Activated CD4-positive, alpha-beta T cell treated with anti-CD3 and anti-CD28 coated beads for 24 hours (primary cell): ENCODE measurements around the gene IL23R.

ENCODE experiments used
- DNase-seq, 2 donors: peaks; one replicate each; pipeline ENCODE4 v3.0.0-alpha.2; 2020; ENCODE audit warnings: low read depth in 2 of 2

IL23R gene

DNA sequence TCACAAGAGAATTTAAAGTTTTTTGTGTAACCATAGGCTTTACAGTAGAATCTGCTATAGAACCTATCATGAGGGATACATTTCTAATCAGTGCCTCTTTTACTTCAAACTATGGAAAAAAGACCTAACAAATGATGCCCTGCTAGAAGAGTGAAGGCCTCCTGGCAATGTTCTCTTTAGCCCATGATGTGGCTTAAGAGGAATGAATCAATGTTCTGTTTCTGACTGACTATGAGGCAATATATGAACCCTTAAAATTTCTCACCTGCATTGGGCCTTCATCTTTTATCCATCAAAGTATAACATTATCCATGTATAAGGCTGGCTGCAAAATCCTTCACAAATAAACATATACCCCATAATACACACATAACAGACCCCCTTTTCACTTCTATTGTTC is 75.8 kb downstream of the IL23R start:
- no peak for DNase-seq

GRCh38 chr1:67250051-67250653 is 83.9 kb downstream of the IL23R start:
- DNase-seq, result no peak

GRCh38 chr1:67256291-67257172 is 90.3 kb downstream of the IL23R start:
- DNase-seq, result no peak

- DNase-seq, result no peak
Measured at GRCh38 chr1:67257173-67257535, 90.9 kb downstream of the IL23R start.

DNA sequence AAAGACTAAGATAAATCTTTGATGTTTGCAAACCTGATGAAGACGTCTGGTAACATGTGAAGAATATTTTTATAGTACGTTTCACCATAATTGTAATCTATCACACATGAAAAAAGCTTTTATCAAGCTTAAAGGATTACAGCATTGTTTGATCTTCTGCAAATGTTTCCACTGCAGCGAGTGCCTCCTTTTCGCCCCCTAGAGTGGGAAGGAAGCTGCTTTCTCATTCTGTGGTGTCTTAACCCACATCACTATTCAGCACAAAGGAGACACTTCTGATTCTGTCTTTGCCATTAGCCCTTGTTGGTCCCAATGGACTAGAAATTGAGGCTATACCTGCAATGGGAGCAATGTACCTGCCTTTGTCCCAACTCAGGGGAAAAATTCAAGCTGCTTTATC is 95.4 kb downstream of the IL23R start:
- DNase-seq, result peak in 1 of 2 donors; percentile 2

DNA sequence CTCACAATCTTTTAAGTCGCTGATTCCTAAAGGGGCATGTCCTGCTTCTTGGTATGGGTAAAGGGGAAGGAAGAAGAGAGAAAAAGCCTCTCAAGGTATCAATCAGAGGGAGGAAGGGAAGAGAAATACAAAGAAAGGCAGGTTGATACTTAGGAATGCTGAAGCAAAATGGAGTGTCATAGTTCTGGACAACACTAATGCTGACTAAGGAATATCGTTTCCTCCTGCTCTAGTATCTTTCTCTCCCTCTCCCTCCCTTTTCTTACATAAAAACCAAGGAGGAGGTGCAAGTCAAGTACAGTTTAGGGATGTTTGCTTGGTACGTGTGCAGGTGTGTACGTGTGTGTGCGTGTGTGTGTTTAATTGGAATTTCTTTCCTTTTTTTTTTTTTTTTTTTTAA is 96.5 kb downstream of the IL23R start:
- no peak for DNase-seq

GRCh38 chr1:67264152-67264551 is 97.9 kb downstream of the IL23R start:
- no peak for DNase-seq

GRCh38 chr1:67264899-67265298 is 98.6 kb downstream of the IL23R start:
- no peak for DNase-seq

DNA sequence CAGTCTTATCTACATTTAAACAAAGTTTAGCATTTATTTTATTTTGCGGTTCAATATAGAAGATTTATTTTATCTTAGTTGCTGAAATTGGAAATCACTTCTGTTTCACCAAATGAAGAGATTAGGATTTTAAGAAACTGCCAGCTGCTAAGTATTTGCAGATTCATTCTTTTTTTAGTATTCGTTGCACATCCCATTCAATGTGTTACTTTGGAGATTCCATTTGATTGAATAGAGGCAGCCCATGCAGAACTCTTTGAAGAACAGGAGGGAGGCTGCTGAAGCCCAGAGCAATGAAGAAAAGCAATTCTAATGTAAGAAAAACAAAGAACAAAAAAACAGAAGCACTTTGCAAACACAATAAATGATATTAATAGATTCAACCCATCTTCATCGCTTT is 102.8 kb downstream of the IL23R start:
- DNase-seq, result no peak

- no peak for DNase-seq
Measured at GRCh38 chr1:67270541-67270940, 104.3 kb downstream of the IL23R start.

GRCh38 chr1:67273591-67273990 is 107.3 kb downstream of the IL23R start:
- DNase-seq, result no peak

DNA sequence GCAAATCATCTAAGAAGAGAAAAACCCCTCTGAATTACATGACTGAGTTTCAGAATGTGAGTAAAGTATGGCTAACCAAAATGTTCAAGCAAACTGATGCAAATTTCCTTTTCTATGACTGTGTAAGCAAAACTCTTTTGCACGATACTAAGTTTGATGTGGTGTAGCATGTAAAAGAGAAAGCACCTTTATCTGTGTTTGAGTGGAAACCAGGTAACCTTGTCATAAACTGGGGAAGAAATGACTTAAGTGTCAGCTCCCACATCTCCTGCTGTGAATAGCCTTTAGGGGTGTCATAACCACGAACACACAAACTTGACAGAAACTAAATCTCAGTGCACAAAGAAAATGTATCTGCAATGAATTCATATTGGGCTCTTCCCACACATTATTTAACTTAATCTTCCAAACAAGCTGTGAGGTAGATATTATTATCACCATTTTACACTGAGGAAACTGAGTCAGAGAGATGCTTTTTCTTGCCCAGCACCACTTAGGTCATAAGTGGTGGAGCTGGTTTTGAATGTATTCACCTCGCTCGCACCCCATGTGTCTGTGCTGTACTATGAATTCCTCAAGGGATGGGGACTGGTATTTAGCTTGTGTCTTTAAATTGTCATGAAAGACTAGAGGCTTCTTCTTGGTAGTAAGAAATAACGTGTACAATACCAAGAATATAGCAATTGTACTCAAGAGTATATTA is 108.5 kb downstream of the IL23R start:
- peak in 1 of 2 donors; percentile 31 for DNase-seq

GRCh38 chr1:67280696-67281095 is 114.4 kb downstream of the IL23R start:
- DNase-seq, result no peak

DNA sequence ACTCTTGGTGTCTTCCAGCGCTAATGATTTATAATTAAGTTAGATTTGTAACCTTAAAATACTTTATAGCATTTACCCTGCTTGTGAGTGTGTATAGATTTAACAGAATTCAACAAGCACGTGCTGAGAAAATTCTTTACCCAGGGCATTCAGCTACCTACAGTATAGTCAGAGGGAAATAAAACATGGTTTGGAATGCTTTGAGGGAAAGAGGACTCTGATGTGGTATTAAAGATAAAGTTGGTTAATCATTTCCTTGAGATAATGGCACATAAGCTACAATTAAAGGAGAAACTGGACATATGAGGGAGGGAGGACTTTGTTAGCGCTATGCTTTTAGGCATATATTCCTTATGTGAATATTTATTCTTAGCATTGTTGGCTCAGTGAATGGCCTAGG is 115.0 kb downstream of the IL23R start:
- DNase-seq, result no peak

GRCh38 chr1:67285780-67286488 is 119.7 kb downstream of the IL23R start:
- no peak for DNase-seq

DNA sequence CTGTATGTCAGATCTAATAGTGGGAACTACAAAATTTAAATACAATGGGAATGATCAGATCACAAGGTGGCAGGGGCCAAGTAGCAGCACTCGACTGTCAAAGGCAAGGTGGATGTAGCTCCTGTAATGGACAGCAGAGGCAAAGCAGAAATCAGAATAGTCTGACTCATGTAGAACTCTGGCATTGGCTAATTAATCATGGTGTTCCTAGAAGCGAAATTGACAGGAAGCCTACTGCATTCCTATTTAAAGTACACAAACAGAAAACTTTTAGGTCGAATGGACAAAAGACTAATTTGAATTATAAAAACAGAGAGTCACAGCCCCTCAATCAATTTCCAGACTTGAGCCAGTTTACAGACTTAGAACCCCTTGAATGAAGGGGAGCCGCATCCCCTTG is 124.0 kb downstream of the IL23R start:
- no peak for DNase-seq

- no peak for DNase-seq
Measured at GRCh38 chr1:67294836-67295617, 128.8 kb downstream of the IL23R start.

DNA sequence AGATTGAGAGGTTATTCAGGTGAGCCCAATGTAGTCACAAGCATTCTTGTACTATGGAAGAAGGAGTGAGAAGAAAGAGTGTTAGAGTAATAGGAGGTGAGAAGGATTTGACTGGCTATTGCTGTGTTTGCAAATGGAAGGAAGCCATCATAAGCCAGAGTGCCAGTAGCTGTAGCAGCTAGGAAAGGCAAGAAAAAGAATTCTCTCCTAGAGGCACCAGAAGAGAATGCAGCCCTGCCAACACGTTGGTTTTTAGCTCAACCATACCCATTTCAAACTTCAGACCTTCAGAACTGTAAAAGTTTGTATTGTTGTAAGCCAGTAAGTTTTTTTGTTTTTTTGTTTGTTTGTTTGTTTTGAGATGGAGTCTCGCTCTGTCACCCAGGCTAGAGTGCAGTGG is 132.5 kb downstream of the IL23R start:
- DNase-seq, result no peak

GRCh38 chr1:67299296-67299695 is 133.0 kb downstream of the IL23R start:
- DNase-seq, result no peak

DNA sequence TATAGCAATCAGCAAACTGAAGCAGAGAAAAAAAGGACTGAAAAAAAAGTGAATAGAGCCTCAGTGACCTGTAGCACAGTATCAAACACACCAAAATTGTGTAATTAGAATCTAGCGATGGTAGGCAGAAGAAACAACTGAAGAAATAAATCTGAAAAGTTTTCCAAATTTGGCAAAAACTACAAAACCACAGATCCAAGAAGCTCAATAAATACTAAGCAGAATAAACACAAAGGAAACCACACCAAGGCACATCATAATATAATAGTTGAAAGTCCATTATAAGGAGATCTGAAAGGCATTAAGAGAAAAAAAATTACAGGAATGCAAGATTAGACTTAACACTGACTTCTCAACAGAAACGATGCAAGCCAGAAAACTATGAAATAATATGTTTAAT is 134.3 kb downstream of the IL23R start:
- DNase-seq, result no peak

GRCh38 chr1:67304023-67304422 is 137.8 kb downstream of the IL23R start:
- DNase-seq, result no peak
